Measurements from ENCODE around the gene RFNG.

The RFNG gene

GRCh38 chr17:82010575-82011525 is 40.8 kb downstream of the RFNG start:
- TF ChIP-seq, protein P1, sequence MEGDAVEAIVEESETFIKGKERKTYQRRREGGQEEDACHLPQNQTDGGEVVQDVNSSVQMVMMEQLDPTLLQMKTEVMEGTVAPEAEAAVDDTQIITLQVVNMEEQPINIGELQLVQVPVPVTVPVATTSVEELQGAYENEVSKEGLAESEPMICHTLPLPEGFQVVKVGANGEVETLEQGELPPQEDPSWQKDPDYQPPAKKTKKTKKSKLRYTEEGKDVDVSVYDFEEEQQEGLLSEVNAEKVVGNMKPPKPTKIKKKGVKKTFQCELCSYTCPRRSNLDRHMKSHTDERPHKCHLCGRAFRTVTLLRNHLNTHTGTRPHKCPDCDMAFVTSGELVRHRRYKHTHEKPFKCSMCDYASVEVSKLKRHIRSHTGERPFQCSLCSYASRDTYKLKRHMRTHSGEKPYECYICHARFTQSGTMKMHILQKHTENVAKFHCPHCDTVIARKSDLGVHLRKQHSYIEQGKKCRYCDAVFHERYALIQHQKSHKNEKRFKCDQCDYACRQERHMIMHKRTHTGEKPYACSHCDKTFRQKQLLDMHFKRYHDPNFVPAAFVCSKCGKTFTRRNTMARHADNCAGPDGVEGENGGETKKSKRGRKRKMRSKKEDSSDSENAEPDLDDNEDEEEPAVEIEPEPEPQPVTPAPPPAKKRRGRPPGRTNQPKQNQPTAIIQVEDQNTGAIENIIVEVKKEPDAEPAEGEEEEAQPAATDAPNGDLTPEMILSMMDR (IDR thresholded peaks at IDR 0.05; ENCODE audit: extremely low read depth, missing control alignments) = no peak

DNA sequence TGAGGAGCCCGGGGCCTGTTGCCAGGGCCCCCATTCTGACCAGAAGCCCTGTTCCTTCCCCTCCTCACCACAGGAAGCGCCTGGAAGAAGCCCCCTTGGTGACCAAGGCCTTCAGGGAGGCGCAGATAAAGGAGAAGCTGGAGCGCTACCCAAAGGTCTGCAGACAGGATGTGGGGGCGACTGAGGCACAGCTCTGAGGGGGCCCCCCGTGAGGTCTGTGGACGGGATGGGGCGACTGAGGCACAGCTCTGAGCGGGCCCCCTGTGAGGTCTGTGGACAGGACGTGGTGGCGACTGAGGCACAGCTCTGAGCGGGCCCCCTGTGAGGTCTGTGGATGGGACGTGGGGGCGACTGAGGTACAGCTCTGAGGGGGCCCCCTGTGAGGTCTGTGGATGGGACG is 42.2 kb downstream of the RFNG start:
- no peak for DNase-seq (ENCODE audit: low spot score)
- TF ChIP-seq, protein P1 (IDR thresholded peaks at IDR 0.05; ENCODE audit: extremely low read depth, missing control alignments) = no peak

More at GRCh38 chr17:82010575-82011525, 40.8 kb downstream of the RFNG start:
- DNase-seq (ENCODE audit: low spot score) = no peak

DNA sequence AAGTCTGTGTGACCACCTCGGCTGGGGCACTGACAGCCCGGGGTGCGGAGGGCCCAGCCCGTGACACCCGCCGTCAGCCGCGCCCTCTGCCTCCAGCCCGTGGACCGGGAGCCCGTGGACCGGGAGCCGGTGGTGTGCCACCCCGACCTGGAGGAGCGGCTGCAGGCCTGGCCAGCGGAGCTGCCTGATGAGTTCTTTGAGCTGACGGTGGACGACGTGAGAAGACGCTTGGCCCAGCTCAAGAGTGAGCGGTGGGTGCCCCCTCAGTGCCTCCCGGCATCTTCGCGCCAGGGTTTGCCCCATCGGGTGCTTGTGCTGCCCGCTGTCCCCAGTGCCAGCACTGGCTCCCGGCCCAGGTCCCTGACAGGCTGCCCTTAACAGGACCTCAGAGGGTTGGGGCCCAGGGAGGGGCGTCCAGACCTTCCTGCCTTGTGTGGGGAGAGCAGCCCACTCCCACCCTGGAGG is 42.6 kb downstream of the RFNG start:
- TF ChIP-seq, protein P1 (IDR thresholded peaks at IDR 0.05; ENCODE audit: extremely low read depth, missing control alignments) = no peak
- DNase-seq (ENCODE audit: low spot score) = no peak

DNA sequence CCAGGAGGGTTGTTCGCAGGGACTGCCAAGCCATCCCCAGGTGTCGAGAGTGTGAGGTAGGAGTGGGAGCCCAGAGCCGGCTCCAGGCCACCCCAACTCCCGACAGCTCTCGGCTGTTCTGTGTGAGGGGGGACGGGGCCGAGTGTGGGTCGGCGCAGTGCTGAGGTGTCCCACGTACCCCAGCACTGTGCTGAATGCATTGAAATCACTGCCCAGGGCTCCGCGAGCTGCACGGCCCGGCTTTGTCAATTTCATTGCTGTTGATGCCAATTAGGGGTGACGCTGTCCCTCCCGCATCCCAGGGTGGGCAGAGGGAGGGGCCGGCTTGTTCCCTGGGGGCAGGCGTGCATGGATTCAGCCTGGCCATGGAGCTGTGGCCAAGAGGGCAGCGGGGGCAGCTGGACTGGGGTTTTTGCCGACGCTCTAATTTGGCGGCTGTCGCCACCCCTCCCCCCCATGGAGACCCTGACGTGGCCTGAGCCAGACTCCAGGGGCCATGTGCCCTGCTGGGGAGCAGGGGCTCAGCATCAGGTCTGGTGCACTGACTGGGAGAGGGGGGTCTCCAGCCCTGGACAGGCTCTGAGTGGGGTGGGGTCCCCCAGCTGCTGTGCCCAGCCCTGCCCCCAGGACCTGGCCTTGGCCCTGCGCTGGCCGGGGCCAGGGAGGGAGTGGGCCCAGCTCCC is 43.2 kb downstream of the RFNG start:
- TF ChIP-seq, protein P1 (IDR thresholded peaks at IDR 0.05; ENCODE audit: extremely low read depth, missing control alignments) = no peak
- no peak for DNase-seq (ENCODE audit: low spot score)

GRCh38 chr17:82007495-82008257 is 43.9 kb downstream of the RFNG start:
- no peak for DNase-seq (ENCODE audit: low spot score)
- TF ChIP-seq, protein P1 (IDR thresholded peaks at IDR 0.05; ENCODE audit: extremely low read depth, missing control alignments) = no peak

DNA sequence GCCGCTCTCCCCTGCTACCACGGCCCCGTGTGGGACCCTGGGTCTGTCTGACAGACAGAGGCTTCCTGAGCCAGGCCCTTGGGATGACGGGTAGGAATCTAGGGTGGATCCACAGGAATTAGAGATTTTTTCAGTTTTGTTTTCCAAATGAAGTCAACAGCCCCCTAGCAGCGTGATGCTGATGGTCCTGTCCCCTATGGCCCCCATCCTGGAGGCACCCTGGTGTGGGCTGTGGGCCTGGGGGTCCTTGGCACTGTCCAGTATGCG is 44.5 kb downstream of the RFNG start:
- TF ChIP-seq, protein P1 (IDR thresholded peaks at IDR 0.05; ENCODE audit: extremely low read depth, missing control alignments) = no peak
- no peak for DNase-seq (ENCODE audit: low spot score)

Data from GM20000 (cell line).